HG03175 (cell line): Measurements from ENCODE around the gene DNHD1.
A peak's percentile ranks its signal among the peaks of the same experiment; 100 is the strongest.

Experiments
- ATAC-seq: cut with Tn5 transposase; IDR thresholded peaks from one replicate; pipeline ENCODE4 v1.9.1; 2021; ENCODE audit warnings: mild to moderate bottlenecking, moderate library complexity; ENCODE audit not compliant: unreplicated experiment

Gene DNHD1

GRCh38 chr11:6497069-6497839, at the start of gene DNHD1:
Gene DNHD1, plus strand, starts transcription at chr11:6497280. Its CDS starts 936 bp downstream, at chr11:6498216.
- no peak for ATAC-seq

GRCh38 chr11:6448574-6448973, 48.5 kb upstream of the DNHD1 start:
- ATAC-seq = no peak

GRCh38 chr11:6452219-6452618, 44.9 kb upstream of the DNHD1 start:
- ATAC-seq = no peak

GRCh38 chr11:6453152-6453551, 43.9 kb upstream of the DNHD1 start:
- ATAC-seq = no peak

GRCh38 chr11:6455070-6455469, 42.0 kb upstream of the DNHD1 start:
- no peak for ATAC-seq

GRCh38 chr11:6456361-6457073, 40.6 kb upstream of the DNHD1 start:
- no peak for ATAC-seq

- ATAC-seq = no peak
These were observed 39.3 kb upstream of the DNHD1 start for GRCh38 chr11:6457581-6458320.

- no peak for ATAC-seq
These were observed 38.6 kb upstream of the DNHD1 start for GRCh38 chr11:6458352-6459098.

- no peak for ATAC-seq
These were observed 38.0 kb upstream of the DNHD1 start for GRCh38 chr11:6459099-6459450.

- ATAC-seq = no peak
These were observed 28.2 kb upstream of the DNHD1 start for GRCh38 chr11:6468712-6469495.

- no peak for ATAC-seq
These were observed 27.5 kb upstream of the DNHD1 start for GRCh38 chr11:6469599-6469998.

GRCh38 chr11:6472934-6473333, 24.1 kb upstream of the DNHD1 start:
- ATAC-seq = no peak

GRCh38 chr11:6473451-6474412, 23.3 kb upstream of the DNHD1 start, which contains the start of gene TRIM3:
Gene TRIM3, minus strand, starts transcription at chr11:6473941. Its CDS starts 8,246 bp downstream, at chr11:6465695.
- peak; percentile 64 for ATAC-seq

- ATAC-seq = no peak
These were observed 22.7 kb upstream of the DNHD1 start for GRCh38 chr11:6474413-6474792.

GRCh38 chr11:6474806-6475500, 22.1 kb upstream of the DNHD1 start:
- no peak for ATAC-seq

- no peak for ATAC-seq
These were observed 21.1 kb upstream of the DNHD1 start for GRCh38 chr11:6475936-6476335.

- ATAC-seq = no peak
These were observed 20.5 kb upstream of the DNHD1 start for GRCh38 chr11:6476571-6476970.

- ATAC-seq = no peak
These were observed 16.7 kb upstream of the DNHD1 start for GRCh38 chr11:6480299-6480914.
